SU-DHL-6 (cell line): Measurements from ENCODE around the gene SPRTN.

Experiments
- H2AFZ ChIP-seq: fragments of 200-600 bp; sonication (generic); 2 replicates; pipeline ENCODE4 v1.6.1; 2014; ENCODE audit warnings: low read depth, mild to moderate bottlenecking, moderate library complexity, mixed read lengths, antibody characterized with exemption, low read length; ENCODE audit not compliant: severe bottlenecking
- H3F3A ChIP-seq: fragments of 200-600 bp; shearing (Covaris generic); 2 replicates; pipeline ENCODE4 v1.6.0; 2016; ENCODE audit warnings: antibody characterized with exemption, mild to moderate bottlenecking; ENCODE audit not compliant: insufficient read depth
- H3K27ac ChIP-seq: fragments of 200-600 bp; sonication (generic); 2 replicates; pipeline ENCODE4 v1.5.1; 2016; ENCODE audit warnings: low read depth, mild to moderate bottlenecking, low read length, moderate library complexity, mixed read lengths
- H3K27me3 ChIP-seq: fragments of 200-600 bp; sonication (generic), shearing (Covaris generic); 2 replicates; pipeline ENCODE4 v1.6.0; 2014; ENCODE audit warnings: mild to moderate bottlenecking, low read length
- H3K36me3 ChIP-seq: fragments of 200-600 bp; sonication (generic); 2 replicates; pipeline ENCODE4 v1.6.1; 2014; ENCODE audit warnings: mild to moderate bottlenecking, low read length, mixed read lengths
- H3K4me2 ChIP-seq: fragments of 300-600, 200-600 bp; shearing (Covaris generic), sonication (generic); 2 replicates; pipeline ENCODE4 v1.6.0; 2014; ENCODE audit warnings: low read length, low read depth, mild to moderate bottlenecking; ENCODE audit not compliant: poor library complexity, severe bottlenecking
- H3K4me3 ChIP-seq: fragments of 200-600 bp; sonication (generic); 2 replicates; pipeline ENCODE4 v1.5.1; 2014; ENCODE audit warnings: antibody characterized with exemption, low read length, mild to moderate bottlenecking, mixed read lengths; ENCODE audit not compliant: insufficient read depth, poor library complexity, severe bottlenecking
- H3K79me2 ChIP-seq: fragments of 200-600 bp; sonication (generic); 2 replicates; pipeline ENCODE4 v1.6.1; 2014; ENCODE audit warnings: mild to moderate bottlenecking, low read length, moderate library complexity; ENCODE audit not compliant: insufficient read depth
- H3K9ac ChIP-seq: fragments of 200-600 bp; sonication (generic); 2 replicates; pipeline ENCODE4 v1.7.0; 2014; ENCODE audit warnings: mild to moderate bottlenecking, low read length
- H3K9me2 ChIP-seq: fragments of 200-600 bp; sonication (generic); replicated peaks from 2 replicates; pipeline ENCODE4 v1.6.1; 2014; ENCODE audit warnings: low read length; ENCODE audit not compliant: insufficient read depth
- H3K9me3 ChIP-seq: fragments of 200-600 bp; sonication (generic); 2 replicates; pipeline ENCODE4 v1.6.1; 2014; ENCODE audit warnings: low read length, mixed read lengths; ENCODE audit not compliant: insufficient read depth
- H4K20me1 ChIP-seq: fragments of 200-600 bp; sonication (generic); 2 replicates; pipeline ENCODE4 v1.6.1; 2014; ENCODE audit warnings: low read depth, mild to moderate bottlenecking, antibody characterized with exemption, low read length, moderate library complexity, mixed read lengths
- CTCF ChIP-seq: fragments of 200-600 bp; sonication (generic); IDR thresholded peaks from one replicate; pipeline ENCODE4 v1.5.1; 2017; ENCODE audit warnings: antibody characterized with exemption, mild to moderate bottlenecking, low read length, moderate library complexity; ENCODE audit not compliant: insufficient read depth, poor library complexity, severe bottlenecking
- EZH2phosphoT487 ChIP-seq: fragments of 200-600 bp; sonication (generic), shearing (Covaris generic); conservative IDR thresholded peaks from 2 replicates; pipeline ENCODE4 v1.6.1; 2018; ENCODE audit warnings: mild to moderate bottlenecking, antibody characterized with exemption, low read length, moderate library complexity, mixed read lengths

The SPRTN gene

GRCh38 chr1:231322880-231323530 lies 15.1 kb upstream of the SPRTN start:
- no peaks in the 10 kb centered on the region for H3K79me2 ChIP-seq
- no peak overlapping the region for H3K9ac ChIP-seq
- H3K4me2 ChIP-seq = no peak overlapping the region
- H4K20me1 ChIP-seq = no peaks in the 10 kb centered on the region; the same call in 1 of the 2 replicates
- H3K9me2 ChIP-seq = no peaks in the 10 kb centered on the region
- H2AFZ ChIP-seq = no peak overlapping the region
- no peak overlapping the region for H3K4me3 ChIP-seq
- H3K9me3 ChIP-seq = no peaks in the 10 kb centered on the region
- no peak overlapping the region for H3K27ac ChIP-seq
- H3K27me3 ChIP-seq = no peaks in the 10 kb centered on the region
- TF ChIP-seq EZH2phosphoT487 (no peak), CTCF (no peak)
- no peaks in the 10 kb centered on the region for H3K36me3 ChIP-seq
- H3F3A ChIP-seq = no peaks in the 10 kb centered on the region

- Histone ChIP-seq H4K20me1 (no peaks in the 10 kb centered on the region; the same call in 1 of the 2 replicates), H3K4me2 (no peak overlapping the region), H3K9me2 (no peaks in the 10 kb centered on the region)
Measured at GRCh38 chr1:231324660-231325059, 13.4 kb upstream of the SPRTN start.

GRCh38 chr1:231326248-231326647 lies 11.8 kb upstream of the SPRTN start:
- Histone ChIP-seq H2AFZ (no peak overlapping the region), H3K9ac (no peak overlapping the region), H3K27me3 (no peaks in the 10 kb centered on the region), H3K79me2 (peaks cover 4% of the 10 kb centered on the region; the same call in 1 of the 2 replicates), H3K27ac (no peak overlapping the region), H3K36me3 (no peaks in the 10 kb centered on the region), H3K9me2 (no peaks in the 10 kb centered on the region), H3K4me3 (no peak overlapping the region), H3F3A (no peaks in the 10 kb centered on the region), H3K4me2 (no peak overlapping the region), H3K9me3 (no peaks in the 10 kb centered on the region), H4K20me1 (no peaks in the 10 kb centered on the region; the same call in 1 of the 2 replicates)
- TF ChIP-seq CTCF (no peak), EZH2phosphoT487 (no peak)

More at GRCh38 chr1:231324660-231325059, 13.4 kb upstream of the SPRTN start:
- no peaks in the 10 kb centered on the region for H3F3A ChIP-seq
- H3K4me3 ChIP-seq = no peak overlapping the region
- H3K36me3 ChIP-seq = no peaks in the 10 kb centered on the region
- H3K79me2 ChIP-seq = no peaks in the 10 kb centered on the region
- no peaks in the 10 kb centered on the region for H3K9me3 ChIP-seq
- H3K9ac ChIP-seq = no peak overlapping the region
- TF ChIP-seq EZH2phosphoT487 = no peak
- no peak for TF ChIP-seq CTCF
- H3K27ac ChIP-seq = no peak overlapping the region
- no peak overlapping the region for H2AFZ ChIP-seq
- H3K27me3 ChIP-seq = no peaks in the 10 kb centered on the region
